B cell (primary cell): ENCODE measurements around the gene NDUFS6. TPM values are rescaled to one million over a fixed set of nuclear protein-coding genes. Genes with fewer than 3 reads are reported as not detected.

ENCODE experiments used
- ATAC-seq: fragments of 200-7000 bp; cut with Tn5 transposase; one replicate; pipeline ENCODE4 v1.10.0; 2021; ENCODE audit warnings: low read depth, mild to moderate bottlenecking, moderate number of reproducible peaks, moderate library complexity
- CTCF ChIA-PET: fragments of 350-600 bp; sonication (Branson Sonifier 250); formaldehyde crosslinking; loops from one replicate; lab custom pipeline; 2021; ENCODE audit warnings: antibody characterized with exemption, inconsistent platforms; lab: Charles Lee
- POLR2A ChIA-PET: fragments of 350-600 bp; sonication (Branson Sonifier 250); formaldehyde crosslinking; loops from one replicate; lab custom pipeline; 2021; ENCODE audit warnings: antibody characterized with exemption; lab: Charles Lee
- DNase-seq: peaks from one replicate; pipeline ENCODE4 v3.0.0; 2013
- H2AFZ ChIP-seq: 2 replicates; pipeline ENCODE4 v1.6.1; 2012; ENCODE audit warnings: mild to moderate bottlenecking, low read depth, low read length; ENCODE audit not compliant: insufficient read depth, poor library complexity, severe bottlenecking
- H3K27ac ChIP-seq, 2 donors: 1 replicate in 1 of 2; 2 replicates in 1 of 2; pipeline ENCODE4 v1.5.1; 2012 to 2013; ENCODE audit warnings: low read length in 2 of 2, mild to moderate bottlenecking in 2 of 2, moderate library complexity in 1 of 2
- H3K27me3 ChIP-seq, 4 experiments: fragments of 200-600 bp in 1 of 4; sonication (generic) in 1 of 4; replicated peaks in 1 of 4; 1 replicate in 2 of 4; 2 replicates in 2 of 4; pipeline versions ENCODE4 v1.6.1 to v1.7.0; 2013 to 2016; ENCODE audit warnings: low read length in 3 of 4, mild to moderate bottlenecking in 2 of 4, mixed read lengths in 1 of 4, moderate library complexity in 1 of 4; ENCODE audit not compliant: insufficient read depth in 4 of 4, control insufficient read depth in 3 of 4; ENCODE audit errors: control extremely low read depth in 1 of 4
- H3K36me3 ChIP-seq, 2 experiments: replicated peaks in 1 of 2; 1 replicate in 1 of 2; 2 replicates in 1 of 2; pipeline versions ENCODE4 v1.6.1 to v1.7.1; 2013; ENCODE audit warnings: low read length in 1 of 2; ENCODE audit not compliant: insufficient read depth in 2 of 2, control insufficient read depth in 1 of 2; ENCODE audit errors: control extremely low read depth in 1 of 2, extremely low read depth in 1 of 2
- H3K4me1 ChIP-seq, 2 donors: fragments of 200-600 bp in 1 of 2; sonication (generic) in 1 of 2; 1 replicate in 1 of 2; 2 replicates in 1 of 2; pipeline versions ENCODE4 v1.5.1 to v1.6.1; 2013 to 2017; ENCODE audit warnings: low read length in 2 of 2; ENCODE audit not compliant: control insufficient read depth in 2 of 2, insufficient read depth in 2 of 2
- H3K4me2 ChIP-seq: replicated peaks from 2 replicates; pipeline ENCODE3; 2012; ENCODE audit warnings: mild to moderate bottlenecking, low read depth, low read length; ENCODE audit not compliant: poor library complexity, severe bottlenecking
- H3K4me3 ChIP-seq, 5 experiments: fragments of 200-600 bp in 1 of 5; sonication (generic) in 1 of 5; 1 replicate in 3 of 5; 2 replicates in 2 of 5; pipeline versions ENCODE4 v1.5.1 to v1.7.0; 2011 to 2016; ENCODE audit warnings: low read length in 4 of 5, mild to moderate bottlenecking in 4 of 5, low read depth in 2 of 5, control low read depth in 1 of 5, moderate library complexity in 1 of 5; ENCODE audit not compliant: insufficient read depth in 1 of 5; ENCODE audit errors: control extremely low read depth in 1 of 5, extremely low read depth in 1 of 5
- H3K79me2 ChIP-seq: fragments of 200-600 bp; sonication (generic); one replicate; pipeline ENCODE4 v1.6.0; 2016; ENCODE audit warnings: low read length; ENCODE audit not compliant: control insufficient read depth, insufficient read depth
- H3K9ac ChIP-seq: fragments of 200-600 bp; sonication (generic); 2 replicates; pipeline ENCODE4 v1.6.1; 2017; ENCODE audit warnings: mild to moderate bottlenecking, low read length, moderate library complexity
- H3K9me3 ChIP-seq, 3 donors: one replicate each; pipeline versions ENCODE4 v1.6.1 to v1.7.1; 2013; ENCODE audit warnings: low read length in 2 of 3; ENCODE audit not compliant: control insufficient read depth in 2 of 3, insufficient read depth in 1 of 3; ENCODE audit errors: control extremely low read depth in 1 of 3
- H4K20me1 ChIP-seq: 2 replicates; pipeline ENCODE4 v1.6.0; 2012; ENCODE audit warnings: mild to moderate bottlenecking, low read length; ENCODE audit not compliant: insufficient read depth, control insufficient read depth, poor library complexity, severe bottlenecking
- H3K27ac Mint-ChIP-seq: one replicate; pipeline ENCODE4 v1.8.0; 2021; ENCODE audit warnings: mixed read lengths
- H3K27me3 Mint-ChIP-seq: one replicate; pipeline ENCODE4 v1.8.0; 2021; ENCODE audit warnings: mixed read lengths
- H3K4me1 Mint-ChIP-seq: one replicate; pipeline ENCODE4 v1.8.0; 2021; ENCODE audit warnings: mixed read lengths
- H3K4me3 Mint-ChIP-seq: one replicate; pipeline ENCODE4 v1.8.0; 2021; ENCODE audit warnings: mixed read lengths
- H3K9me3 Mint-ChIP-seq: one replicate; pipeline ENCODE4 v1.8.0; 2022; ENCODE audit warnings: mixed read lengths; ENCODE audit not compliant: insufficient read depth
- CTCF ChIP-seq: fragments of 200-600 bp; IDR thresholded peaks from one replicate; pipeline ENCODE4 v1.8.0; 2022; ENCODE audit warnings: antibody characterized with exemption, mild to moderate bottlenecking
- EZH2 ChIP-seq: IDR thresholded peaks from 2 replicates; pipeline ENCODE4 v1.6.1; 2012; ENCODE audit warnings: borderline replicate concordance, low read depth, mild to moderate bottlenecking, moderate library complexity, low read length; ENCODE audit not compliant: insufficient read depth, poor library complexity, severe bottlenecking
- WGBS: methylation state at CpG from one replicate; pipeline ENCODE4 v1.1.5; 2013; ENCODE audit warnings: missing lambda C conversion rate; ENCODE audit not compliant: insufficient coverage; 5-methylcytosine and 5-hydroxymethylcytosine counted together
- intact Hi-C: fragments of 100-400 bp; cut with micrococcal nuclease; formaldehyde crosslinking; loops from one replicate; pipeline ENCODE4 v1.10.0; 2022
- polyA plus RNA-seq: library from polyadenylated mRNA; depleted of rRNA; stranded (reverse); fragments of >200 nt; gene quantifications from 2 replicates; pipeline ENCODE4 v1.2.3, GENCODE V29; 2012
- total RNA-seq, 2 donors: library from RNA; stranded (reverse); fragments of 120-200 nt in 1 of 2; gene quantifications; 1 replicate in 1 of 2; 2 replicates in 1 of 2; pipeline versions ENCODE4 v1.2.3 to v1.2.4, GENCODE V29; 2013 to 2022

The NDUFS6 gene
- total and polyA plus RNA-seq, 2 donors (not counting 1 experiment from before 2014, with no cell fraction given): 16.9 to 18.0 TPM

DNA sequence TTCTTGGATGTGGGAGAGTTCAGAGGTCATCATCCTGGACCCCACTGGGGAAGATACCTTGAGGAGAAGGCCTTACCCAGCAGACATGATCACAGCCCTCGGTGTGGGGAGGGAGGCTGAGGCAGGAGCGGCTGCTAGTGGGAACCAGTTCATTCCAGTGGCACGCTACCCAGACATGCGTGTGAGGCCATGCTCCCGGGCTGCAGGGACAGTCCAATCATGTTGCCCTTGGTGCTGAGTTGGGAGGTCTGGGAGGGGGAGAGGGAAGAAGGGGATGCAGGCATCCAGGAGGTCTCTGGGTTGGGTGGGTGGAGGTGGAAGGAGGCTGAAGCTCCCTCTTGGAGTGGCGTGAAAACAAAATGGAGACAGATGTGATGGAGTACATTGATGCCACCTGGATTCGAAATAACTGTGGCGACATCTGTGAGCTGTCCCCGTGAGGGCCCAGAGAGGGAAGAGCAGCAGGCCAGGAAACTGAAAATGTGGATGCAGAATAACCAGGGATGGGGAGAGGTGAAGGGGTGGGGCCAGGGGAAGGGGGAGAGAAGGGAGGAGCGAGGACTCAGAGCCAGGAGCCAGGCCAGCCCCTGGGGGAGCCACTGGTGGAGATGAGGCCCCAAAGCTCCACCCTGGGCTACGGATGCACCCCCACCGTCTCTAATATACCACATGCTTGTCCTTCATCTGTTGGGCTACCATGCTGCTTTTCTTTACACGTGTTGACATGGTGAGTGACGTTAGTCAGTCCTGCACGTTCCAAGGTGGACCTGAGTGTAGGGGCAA is 16.2 kb downstream of the NDUFS6 start:
- 98% methylated on average over 12 of the region's 15 CpGs for WGBS
- Mint-ChIP-seq H3K4me3 (no peak overlapping the region), H3K27ac (no peak overlapping the region), H3K9me3 (no peaks in the 10 kb centered on the region), H3K27me3 (no peaks in the 10 kb centered on the region), H3K4me1 (peaks cover 7% of the 10 kb centered on the region)
- TF ChIP-seq CTCF: no peak
- TF ChIP-seq EZH2: no peak
- ChIA-PET POLR2A (no interaction called here), CTCF (no interaction called here)
- ATAC-seq (no peak), DNase-seq (no peak)
- Histone ChIP-seq H3K9ac (no peak overlapping the region), H2AFZ (no peak overlapping the region), H3K27ac (no peak overlapping the region), H3K9me3 (no peaks in the 10 kb centered on the region), H3K79me2 (no peaks in the 10 kb centered on the region), H3K4me1 (no peaks in the 10 kb centered on the region), H3K4me2 (no peak overlapping the region), H4K20me1 (peaks cover 10% of the 10 kb centered on the region), H3K36me3 (peaks cover under 1 to 62% of the 10 kb centered on the region in 2 experiments), H3K4me3 (no peak overlapping the region), H3K27me3 (no peaks in the 10 kb centered on the region)
- intact Hi-C loops: no loop called here

DNA sequence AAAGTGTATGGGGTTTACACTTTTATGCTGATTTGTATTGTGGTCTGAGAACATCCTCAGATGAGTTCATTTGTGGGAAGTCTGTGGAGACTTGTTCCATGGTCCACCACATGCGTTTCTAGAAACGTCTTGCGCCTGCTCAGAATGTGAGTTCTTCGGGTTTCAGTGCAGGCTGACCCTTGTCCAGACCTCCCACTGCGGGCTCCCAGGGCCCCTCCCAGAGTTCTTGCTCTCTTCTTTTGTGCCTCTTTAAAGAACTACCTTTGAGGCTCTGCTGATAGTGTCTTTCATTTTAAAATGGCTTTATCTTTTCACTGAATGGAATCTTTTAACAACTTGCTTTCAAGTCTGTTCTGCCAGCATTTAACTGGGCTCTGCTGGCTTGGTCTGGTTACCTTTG is 17.6 kb downstream of the NDUFS6 start:
- WGBS: 84% methylated on average over 5 of the region's 5 CpGs
- Histone ChIP-seq H3K27ac (no peak overlapping the region), H3K9ac (no peak overlapping the region), H3K4me1 (no peaks in the 10 kb centered on the region), H3K36me3 (peaks cover 1 to 56% of the 10 kb centered on the region in 2 experiments), H4K20me1 (peaks cover 10% of the 10 kb centered on the region), H3K4me2 (no peak overlapping the region), H2AFZ (no peak overlapping the region), H3K79me2 (no peaks in the 10 kb centered on the region), H3K27me3 (no peaks in the 10 kb centered on the region), H3K9me3 (no peaks in the 10 kb centered on the region), H3K4me3 (no peak overlapping the region)
- no peaks in the 10 kb centered on the region for H3K27me3 Mint-ChIP-seq
- DNase-seq (no peak), ATAC-seq (no peak)
- TF ChIP-seq CTCF: no peak
- no peak for TF ChIP-seq EZH2
- H3K9me3 Mint-ChIP-seq: no peaks in the 10 kb centered on the region
- intact Hi-C loops: no loop called here
- ChIA-PET CTCF (no interaction called here), POLR2A (no interaction called here)
- H3K4me3 Mint-ChIP-seq: no peak overlapping the region
- peaks cover 7% of the 10 kb centered on the region for H3K4me1 Mint-ChIP-seq
- H3K27ac Mint-ChIP-seq: no peak overlapping the region
